Endothelial cell of umbilical vein (primary cell): ENCODE data around the gene CAMSAP1. TPM values are rescaled to one million over a fixed set of nuclear protein-coding genes. Genes with fewer than 3 reads are reported as not detected.

Experiments used
- BruUV-seq: library from RNA; stranded (reverse); fragments of 400-500 nt; replicated peaks from 2 replicates; lab custom pipeline; 2021; lab: Mats Ljungman, UMichigan
- CTCF ChIA-PET: fragments of 300-600, 350-600 bp; sonication (Branson Sonifier 250); formaldehyde crosslinking; loops from one replicate; lab custom pipeline; 2021; ENCODE audit warnings: antibody characterized with exemption, inconsistent platforms; lab: Charles Lee
- POLR2A ChIA-PET: fragments of 300-600, 350-600 bp; sonication (Branson Sonifier 250); formaldehyde crosslinking; loops from one replicate; lab custom pipeline; 2021; ENCODE audit warnings: antibody characterized with exemption, inconsistent platforms; lab: Charles Lee
- DNase-seq: peaks from one replicate; pipeline ENCODE4 v3.0.0-alpha.2; 2011; ENCODE audit warnings: low read depth, low spot score
- FAIRE-seq: peaks from 2 replicates; lab custom pipeline; 2011; peaks lifted over from hg19 to GRCh38; lab: Jason Lieb, UNC
- H2AFZ ChIP-seq: 2 replicates; pipeline ENCODE4 v1.6.0; 2012; ENCODE audit warnings: low read depth, low read length, control low read depth, inconsistent platforms
- H3K27ac ChIP-seq: 2 replicates; pipeline ENCODE4 v1.5.1; 2011; ENCODE audit warnings: low read depth, mild to moderate bottlenecking, control low read depth, low read length, moderate library complexity; ENCODE audit not compliant: insufficient read depth
- H3K27me3 ChIP-seq, 2 experiments: 2 replicates each; pipeline versions ENCODE4 v1.6.0 to v1.6.1; 2011; ENCODE audit warnings: low read length in 2 of 2, mixed read lengths in 1 of 2; ENCODE audit not compliant: control insufficient read depth in 2 of 2, insufficient read depth in 2 of 2
- H3K36me3 ChIP-seq, 2 experiments: 2 replicates in 1 of 2; 3 replicates in 1 of 2; pipeline ENCODE4 v1.5.1; 2011; ENCODE audit warnings: low read length in 2 of 2, mild to moderate bottlenecking in 1 of 2, moderate library complexity in 1 of 2; ENCODE audit not compliant: control insufficient read depth in 2 of 2, insufficient read depth in 2 of 2; ENCODE audit errors: extremely low read depth in 1 of 2
- H3K4me1 ChIP-seq: 3 replicates; pipeline ENCODE4 v1.5.1; 2011; ENCODE audit warnings: mild to moderate bottlenecking, low read length; ENCODE audit not compliant: control insufficient read depth, insufficient read depth; ENCODE audit errors: extremely low read depth
- H3K4me2 ChIP-seq: 2 replicates; pipeline ENCODE4 v1.6.1; 2011; ENCODE audit warnings: low read length, control low read depth, mixed read lengths; ENCODE audit not compliant: insufficient read depth
- H3K4me3 ChIP-seq, 3 experiments: fragments of 200-600 bp in 1 of 3; sonication (generic), shearing (Covaris generic) in 1 of 3; replicated peaks in 1 of 3; 2 replicates each; pipeline ENCODE4 v1.5.1; 2011 to 2016; ENCODE audit warnings: control low read depth in 3 of 3, low read length in 3 of 3, mild to moderate bottlenecking in 2 of 3, inconsistent platforms in 1 of 3, low read depth in 1 of 3, moderate library complexity in 1 of 3; ENCODE audit not compliant: insufficient read depth in 1 of 3
- H3K79me2 ChIP-seq: 2 replicates; pipeline ENCODE4 v1.6.0; 2012; ENCODE audit warnings: low read length, inconsistent platforms; ENCODE audit not compliant: control insufficient read depth, insufficient read depth
- H3K9ac ChIP-seq: replicated peaks from 2 replicates; pipeline ENCODE3; 2011; ENCODE audit warnings: low read length, control low read depth; ENCODE audit not compliant: insufficient read depth; ENCODE audit errors: extremely low read depth
- H3K9me1 ChIP-seq: replicated peaks from 3 replicates; pipeline ENCODE4 v1.6.0; 2011; ENCODE audit warnings: mild to moderate bottlenecking, low read length; ENCODE audit not compliant: control insufficient read depth, insufficient read depth; ENCODE audit errors: extremely low read depth
- H3K9me3 ChIP-seq: replicated peaks from 2 replicates; pipeline ENCODE4 v1.5.1; 2012; ENCODE audit warnings: low read length, inconsistent platforms; ENCODE audit not compliant: control insufficient read depth, insufficient read depth
- H4K20me1 ChIP-seq: replicated peaks from 2 replicates; pipeline ENCODE3; 2011; ENCODE audit warnings: mild to moderate bottlenecking, low read length; ENCODE audit not compliant: control insufficient read depth, insufficient read depth; ENCODE audit errors: extremely low read depth
- CTCF ChIP-seq, 2 donors: IDR thresholded peaks; 1 replicate in 1 of 2; 2 replicates in 1 of 2; pipeline ENCODE4 v1.5.1; 2011; ENCODE audit warnings: low read length in 2 of 2, mild to moderate bottlenecking in 2 of 2, moderate library complexity in 2 of 2, control low read depth in 1 of 2, inconsistent platforms in 1 of 2, low read depth in 1 of 2; ENCODE audit not compliant: insufficient read depth in 1 of 2; ENCODE audit errors: extremely low read depth in 1 of 2
- EZH2 ChIP-seq: IDR thresholded peaks from 2 replicates; pipeline ENCODE4 v1.6.1; 2012; ENCODE audit warnings: borderline replicate concordance, low read depth, mild to moderate bottlenecking, moderate library complexity, low read length, inconsistent platforms; ENCODE audit not compliant: severe bottlenecking
- FOS ChIP-seq: IDR thresholded peaks from 2 replicates; pipeline ENCODE4 v1.6.1; 2011; ENCODE audit warnings: mild to moderate bottlenecking, low read length, moderate library complexity, borderline replicate concordance; ENCODE audit not compliant: insufficient read depth
- GATA2 ChIP-seq: IDR thresholded peaks from 2 replicates; pipeline ENCODE4 v1.7.0; 2011; ENCODE audit warnings: low read depth, mild to moderate bottlenecking, moderate library complexity, mixed read lengths, low read length; ENCODE audit not compliant: insufficient read length, insufficient read depth
- JUN ChIP-seq: IDR thresholded peaks from 2 replicates; pipeline ENCODE4 v1.6.1; 2011; ENCODE audit warnings: borderline replicate concordance, low read depth; ENCODE audit not compliant: insufficient read length, insufficient read depth
- MAX ChIP-seq: IDR thresholded peaks from 2 replicates; pipeline ENCODE4 v1.6.1; 2011; ENCODE audit not compliant: insufficient read depth, insufficient read length
- MYC ChIP-seq: IDR thresholded peaks from one replicate; pipeline ENCODE4 v1.6.1; 2011; ENCODE audit warnings: mild to moderate bottlenecking, low read depth, low read length
- POLR2A ChIP-seq: IDR thresholded peaks from 2 replicates; pipeline ENCODE4 v1.6.1; 2012; ENCODE audit warnings: low read depth, mild to moderate bottlenecking, control low read depth, low read length
- POLR2AphosphoS5 ChIP-seq: IDR thresholded peaks from 2 replicates; pipeline ENCODE4 v1.6.1; 2012; ENCODE audit warnings: low read depth, mild to moderate bottlenecking, control low read depth, low read length, moderate library complexity; ENCODE audit not compliant: insufficient read depth
- dilution Hi-C: fragments of 300-500 bp; cut with MboI; formaldehyde crosslinking; loops from one replicate; pipeline ENCODE4 v1.15.0; 2019; ENCODE audit warnings: low sequenced_read_pairs; ENCODE audit not compliant: extremely low pct_ligation_motif_present
- intact Hi-C: fragments of 100-400 bp; cut with micrococcal nuclease; formaldehyde crosslinking; loops from one replicate; pipeline ENCODE4 v1.10.0; 2022
- polyA plus RNA-seq, 4 experiments: library from polyadenylated mRNA; depleted of rRNA in 3 of 4; stranded (reverse) in 3 of 4; unstranded in 1 of 4; fragments of >200 nt; gene quantifications; 2 replicates each; pipeline versions ENCODE4 v1.2.1 to v1.2.3, GENCODE V29; 2011 to 2012; ENCODE audit warnings: missing spikeins in 1 of 4
- total RNA-seq: library from RNA; stranded (reverse); gene quantifications from 2 replicates; pipeline ENCODE4 v1.2.3, GENCODE V29; 2021

Gene CAMSAP1
- total and polyA plus RNA-seq, 2 donors (not counting 3 experiments of a cell fraction or from before 2014, with no cell fraction given) = 8.1 to 25.5 TPM

GRCh38 chr9:135926402-135927194 is 19.3 kb upstream of the CAMSAP1 start:
- DNase-seq (peak; percentile 51), FAIRE-seq (peak; percentile 80)
- Histone ChIP-seq H3K4me2 (no peak overlapping the region), H3K27me3 (no peaks in the 10 kb centered on the region), H3K79me2 (no peaks in the 10 kb centered on the region), H4K20me1 (no peaks in the 10 kb centered on the region), H3K36me3 (peaks cover 0 to 4% of the 10 kb centered on the region in 2 experiments), H3K9ac (no peak overlapping the region), H3K9me3 (no peaks in the 10 kb centered on the region), H3K27ac (peak overlapping the region; percentile 15), H3K9me1 (no peaks in the 10 kb centered on the region), H3K4me3 (no peak overlapping the region), H3K4me1 (peaks cover 7% of the 10 kb centered on the region), H2AFZ (no peak overlapping the region)
- ChIA-PET CTCF (interaction anchor here (1.3 kb wide), 1 partner anchor 129 kb away, joined by 3 read pairs; no protein-coding TSS in a partner anchor), POLR2A (no interaction called here)
- no peak for TF ChIP-seq JUN
- TF ChIP-seq EZH2 = no peak
- peak; percentile 36 for TF ChIP-seq FOS
- peak; percentile 65 for TF ChIP-seq MAX
- BruUV-seq = no TSS peak
- intact Hi-C loops (loop anchor here (2.0 to 10.0 kb wide), 2 partner anchors 14 to 322 kb away; no protein-coding TSS in a partner anchor), dilution Hi-C loops (no loop called here)

GRCh38 chr9:135925496-135926133 is 18.3 kb upstream of the CAMSAP1 start:
- Histone ChIP-seq H3K9me1 (no peaks in the 10 kb centered on the region), H3K4me2 (no peak overlapping the region), H3K36me3 (no peaks in the 10 kb centered on the region), H4K20me1 (no peaks in the 10 kb centered on the region), H3K79me2 (no peaks in the 10 kb centered on the region), H3K27me3 (no peaks in the 10 kb centered on the region), H3K9ac (no peak overlapping the region), H3K9me3 (no peaks in the 10 kb centered on the region), H2AFZ (no peak overlapping the region), H3K4me3 (no peak overlapping the region), H3K27ac (no peak overlapping the region), H3K4me1 (peaks cover 7% of the 10 kb centered on the region)
- no TSS peak for BruUV-seq
- TF ChIP-seq MAX = no peak
- no peak for TF ChIP-seq FOS
- no peak for TF ChIP-seq POLR2AphosphoS5
- no peak for TF ChIP-seq EZH2
- TF ChIP-seq POLR2A = no peak
- no peak for TF ChIP-seq JUN
- no peak for TF ChIP-seq CTCF (IDR thresholded peaks at IDR 0.05; ENCODE audit: extremely low read depth in 1 of 2, insufficient read depth in 1 of 2, low read depth in 1 of 2, low read length in 2 of 2)
- no peak for TF ChIP-seq GATA2
- no peak for TF ChIP-seq MYC
- intact Hi-C loops (loop anchor here (2.0 to 10.0 kb wide), 2 partner anchors 15 to 321 kb away; no protein-coding TSS in a partner anchor), dilution Hi-C loops (no loop called here)
- no peak for FAIRE-seq
- CTCF ChIA-PET = interaction anchor here (1.3 kb wide), 1 partner anchor 128 kb away, joined by 3 read pairs; no protein-coding TSS in a partner anchor
- DNase-seq = no peak
- POLR2A ChIA-PET = no interaction called here
